Erythroblast (primary cell): ENCODE results near the gene GJB6.

ENCODE experiments used
- GATA1 ChIP-seq: IDR thresholded peaks from 2 replicates; pipeline ENCODE4 v1.6.1; 2011; ENCODE audit warnings: low read depth, mild to moderate bottlenecking, control low read depth, low read length, moderate library complexity
- POLR2A ChIP-seq: IDR thresholded peaks from 2 replicates; pipeline ENCODE4 v1.6.1; 2011; ENCODE audit warnings: mild to moderate bottlenecking, low read length

DNA sequence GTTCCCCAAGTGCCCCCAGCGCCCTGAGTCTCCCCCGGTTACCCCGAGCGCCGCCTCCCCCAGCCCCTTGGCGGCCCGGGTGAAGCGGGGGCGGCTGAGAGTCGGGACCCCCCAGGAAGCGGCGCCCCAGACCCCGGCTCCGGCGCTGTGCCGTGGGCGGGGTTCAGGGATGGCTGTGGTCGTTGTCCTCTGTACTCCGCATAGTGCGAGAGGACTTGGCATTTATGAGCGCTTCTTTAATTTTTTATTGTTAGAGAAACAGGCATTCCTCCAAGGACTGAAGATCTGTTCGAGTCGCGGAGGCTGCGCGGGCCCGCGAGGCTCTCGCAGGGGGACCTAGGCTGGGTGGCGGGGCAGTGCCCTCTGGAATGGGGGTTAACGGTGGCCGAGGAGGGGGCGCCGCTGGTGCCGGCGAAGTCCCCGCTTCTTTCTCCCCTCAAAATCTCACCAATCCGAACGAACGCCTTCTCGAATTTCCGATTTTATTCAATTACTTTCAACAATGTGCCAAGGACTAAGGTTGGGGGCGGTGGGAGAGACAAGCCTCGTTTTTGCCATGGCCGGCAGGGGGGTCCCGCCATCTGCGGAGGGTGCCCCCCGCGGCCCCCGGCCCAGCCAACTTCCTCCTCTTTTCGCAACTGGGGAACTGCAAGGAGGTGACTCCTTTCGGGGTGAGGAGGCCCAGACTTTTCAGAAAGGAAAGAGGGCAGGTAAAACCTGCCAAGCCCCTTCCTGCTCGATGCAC lies 38.8 kb downstream of the GJB6 start:
- TF ChIP-seq POLR2A (no peak), GATA1 (no peak)
